Suprapubic skin (tissue), 4 donors: Measurements from ENCODE around the gene GTF2H3. TPM values are rescaled to one million over a fixed set of nuclear protein-coding genes. Genes with fewer than 3 reads are reported as not detected.

ENCODE experiments used
- DNase-seq, 2 donors: peaks; one replicate each; pipeline ENCODE4 v3.0.0-alpha.2; 2019; ENCODE audit warnings: low spot score in 2 of 2
- H3K27ac ChIP-seq: fragments of 200-600 bp; sonication (generic); one replicate; pipeline ENCODE4 v1.5.1; 2019
- H3K27me3 ChIP-seq: fragments of 200-600 bp; sonication (generic); one replicate; pipeline ENCODE4 v1.5.1; 2019
- H3K36me3 ChIP-seq: fragments of 200-600 bp; sonication (generic); one replicate; pipeline ENCODE4 v1.5.1; 2019
- H3K4me1 ChIP-seq: fragments of 200-600 bp; sonication (generic); one replicate; pipeline ENCODE4 v1.5.1; 2019
- H3K4me3 ChIP-seq: fragments of 200-600 bp; sonication (generic); one replicate; pipeline ENCODE4 v1.5.1; 2019; ENCODE audit warnings: mild to moderate bottlenecking
- H3K9me3 ChIP-seq: fragments of 200-600 bp; sonication (generic); one replicate; pipeline ENCODE4 v1.5.1; 2019
- CTCF ChIP-seq, 2 donors: fragments of 200-600 bp in 1 of 2; fragments of 450-650 bp in 1 of 2; sonication (generic) in 1 of 2; IDR thresholded peaks; one replicate each; pipeline ENCODE4 v1.5.1; 2016 to 2019; ENCODE audit warnings: antibody characterized with exemption in 2 of 2, mild to moderate bottlenecking in 1 of 2, moderate library complexity in 1 of 2
- EP300 ChIP-seq: sonication (generic); formaldehyde crosslinking; IDR thresholded peaks from one replicate; pipeline ENCODE4 v1.6.1; 2017; ENCODE audit warnings: antibody characterized with exemption
- POLR2A ChIP-seq, 2 donors: fragments of 450-650 bp; IDR thresholded peaks; one replicate each; pipeline ENCODE4 v1.6.1; 2017; ENCODE audit warnings: antibody characterized with exemption in 2 of 2, mild to moderate bottlenecking in 2 of 2, moderate library complexity in 2 of 2
- POLR2AphosphoS5 ChIP-seq, 3 donors: sonication (generic); formaldehyde crosslinking; IDR thresholded peaks; one replicate each; pipeline ENCODE4 v1.6.1; 2017; ENCODE audit warnings: antibody characterized with exemption in 3 of 3
- WGBS: methylation state at CpG from one replicate; pipeline ENCODE4 v1.1.5; 2018; 5-methylcytosine and 5-hydroxymethylcytosine counted together
- total RNA-seq, 4 donors: library from RNA; depleted of rRNA; stranded (reverse); fragments of >200 nt; gene quantifications; one replicate each; pipeline ENCODE4 v1.1.0, GENCODE V29; 2016

GTF2H3 gene
- total RNA-seq, 4 donors from 2014 or later = 14.4 to 33.3 (median 23.3) TPM

GRCh38 chr12:123707466-123707865 is 73.8 kb downstream of the GTF2H3 start:
- Histone ChIP-seq H3K4me3 (no peak overlapping the region), H3K9me3 (no peaks in the 10 kb centered on the region), H3K4me1 (peaks cover 4% of the 10 kb centered on the region), H3K27me3 (no peaks in the 10 kb centered on the region), H3K36me3 (peaks cover 37% of the 10 kb centered on the region), H3K27ac (no peak overlapping the region)
- 85% methylated on average over 4 of the region's 4 CpGs for WGBS
- no peak for TF ChIP-seq EP300
- TF ChIP-seq POLR2A (IDR thresholded peaks at IDR 0.05) = no peak
- no peak for TF ChIP-seq POLR2AphosphoS5 (IDR thresholded peaks at IDR 0.05)
- no peak for TF ChIP-seq CTCF (IDR thresholded peaks at IDR 0.05)
- no peak for DNase-seq

Other genes starting within 250 kb of the GTF2H3 start
- gene KMT5A, start 249.7 kb upstream of the GTF2H3 start, total RNA-seq = 10 to 100 TPM; 52.2 to 70.1 (median 60.8) TPM
- gene RILPL2, start 197.1 kb upstream of the GTF2H3 start, total RNA-seq = 1 to 10 TPM; 3.2 to 6.1 (median 4.3) TPM
- gene SNRNP35, start 175.7 kb upstream of the GTF2H3 start, total RNA-seq = 10 to 100 TPM; 16.2 to 33.8 (median 20.3) TPM
- gene RILPL1, start 100.1 kb upstream of the GTF2H3 start, total RNA-seq = 10 to 100 TPM; 16.4 to 36.2 (median 24.2) TPM
- 100 to 1,000 TPM in 1 of 4 donors, 10 to 100 TPM in 3; 61.6 to 101 (median 80.8) TPM for gene TMED2, start 49.3 kb upstream of the GTF2H3 start, total RNA-seq
- 10 to 100 TPM; 23.6 to 57.1 (median 42.2) TPM for gene DDX55, start 31.7 kb upstream of the GTF2H3 start, total RNA-seq
- 100 to 1,000 TPM; 122 to 214 (median 188) TPM for gene EIF2B1, start 143 bp upstream of the GTF2H3 start, total RNA-seq
- gene TCTN2, start 37.3 kb downstream of the GTF2H3 start, total RNA-seq = 10 to 100 TPM; 10.2 to 31.9 (median 16.0) TPM
- 10 to 100 TPM; 30.0 to 64.4 (median 37.9) TPM for gene ATP6V0A2, start 78.5 kb downstream of the GTF2H3 start, total RNA-seq
- gene DNAH10, start 128.5 kb downstream of the GTF2H3 start, total RNA-seq = 1 to 10 TPM in 1 of 4 donors, under 1 TPM in 2, not detected in 1; 0.13 to 1.2 (median 0.19) TPM